ENCODE data around the gene ABCG1. TPM values are rescaled to one million over a fixed set of nuclear protein-coding genes. Genes with fewer than 3 reads are reported as not detected.
A peak's percentile ranks its signal among the peaks of the same experiment; 100 is the strongest.

The ABCG1 gene
- total and polyA plus RNA-seq, 2 experiments from 2014 or later, result 1.3 to 4.4 TPM

DNA sequence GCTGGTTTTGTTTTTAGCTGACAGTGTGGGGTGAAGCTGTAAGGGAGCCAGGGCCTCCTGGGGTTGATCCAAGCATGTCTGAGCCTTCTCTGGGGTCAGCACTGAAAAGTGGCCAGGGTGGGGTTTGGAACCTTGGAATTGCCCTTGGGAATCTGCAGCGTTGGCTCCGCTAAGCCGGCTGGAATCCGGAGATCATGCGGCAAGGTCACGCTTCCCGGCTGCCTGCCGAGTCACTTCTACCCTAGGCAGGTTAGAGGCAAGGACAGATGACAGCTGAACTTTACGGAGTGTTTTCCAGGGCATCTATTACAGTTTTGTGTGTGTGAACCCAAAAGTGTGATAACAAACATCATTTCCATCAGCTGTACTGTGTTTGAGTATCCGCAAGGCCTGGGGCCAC is 17.1 kb downstream of the ABCG1 start:
- peaks cover 19% of the 10 kb centered on the region for H3K4me1 ChIP-seq (ENCODE audit: insufficient read depth)
- peaks cover 31% of the 10 kb centered on the region for H3K27me3 ChIP-seq (ENCODE audit: insufficient read depth)
- H3K27ac Mint-ChIP-seq, result peak overlapping the region; percentile 44; the same call in 1 of the 2 replicates
- H3K4me3 ChIP-seq, result no peak overlapping the region
- ATAC-seq (peak; percentile 3; the same call in 2 of the 3 replicates), DNase-seq (ENCODE audit: low spot score) (no peak)
- no peak overlapping the region for H3K4me2 ChIP-seq
- no peaks in the 10 kb centered on the region; the same call in 1 of the 2 replicates for H3K9me2 ChIP-seq (ENCODE audit: insufficient read depth)
- TF ChIP-seq ZNF114 (CRISPR knock-in tag; IDR thresholded peaks at IDR 0.05), result no peak
- TF ChIP-seq JUNB (IDR thresholded peaks at IDR 0.05; ENCODE audit: unreplicated experiment), result no peak
- TF ChIP-seq, protein P1, sequence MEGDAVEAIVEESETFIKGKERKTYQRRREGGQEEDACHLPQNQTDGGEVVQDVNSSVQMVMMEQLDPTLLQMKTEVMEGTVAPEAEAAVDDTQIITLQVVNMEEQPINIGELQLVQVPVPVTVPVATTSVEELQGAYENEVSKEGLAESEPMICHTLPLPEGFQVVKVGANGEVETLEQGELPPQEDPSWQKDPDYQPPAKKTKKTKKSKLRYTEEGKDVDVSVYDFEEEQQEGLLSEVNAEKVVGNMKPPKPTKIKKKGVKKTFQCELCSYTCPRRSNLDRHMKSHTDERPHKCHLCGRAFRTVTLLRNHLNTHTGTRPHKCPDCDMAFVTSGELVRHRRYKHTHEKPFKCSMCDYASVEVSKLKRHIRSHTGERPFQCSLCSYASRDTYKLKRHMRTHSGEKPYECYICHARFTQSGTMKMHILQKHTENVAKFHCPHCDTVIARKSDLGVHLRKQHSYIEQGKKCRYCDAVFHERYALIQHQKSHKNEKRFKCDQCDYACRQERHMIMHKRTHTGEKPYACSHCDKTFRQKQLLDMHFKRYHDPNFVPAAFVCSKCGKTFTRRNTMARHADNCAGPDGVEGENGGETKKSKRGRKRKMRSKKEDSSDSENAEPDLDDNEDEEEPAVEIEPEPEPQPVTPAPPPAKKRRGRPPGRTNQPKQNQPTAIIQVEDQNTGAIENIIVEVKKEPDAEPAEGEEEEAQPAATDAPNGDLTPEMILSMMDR (conservative IDR thresholded peaks at IDR 0.05; ENCODE audit: low read depth in 2 of 2), result no peak
- TF ChIP-seq, protein P2, sequence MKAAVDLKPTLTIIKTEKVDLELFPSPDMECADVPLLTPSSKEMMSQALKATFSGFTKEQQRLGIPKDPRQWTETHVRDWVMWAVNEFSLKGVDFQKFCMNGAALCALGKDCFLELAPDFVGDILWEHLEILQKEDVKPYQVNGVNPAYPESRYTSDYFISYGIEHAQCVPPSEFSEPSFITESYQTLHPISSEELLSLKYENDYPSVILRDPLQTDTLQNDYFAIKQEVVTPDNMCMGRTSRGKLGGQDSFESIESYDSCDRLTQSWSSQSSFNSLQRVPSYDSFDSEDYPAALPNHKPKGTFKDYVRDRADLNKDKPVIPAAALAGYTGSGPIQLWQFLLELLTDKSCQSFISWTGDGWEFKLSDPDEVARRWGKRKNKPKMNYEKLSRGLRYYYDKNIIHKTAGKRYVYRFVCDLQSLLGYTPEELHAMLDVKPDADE (IDR thresholded peaks at IDR 0.05), result no peak
- no peak for TF ChIP-seq POLR2AphosphoS5 (IDR thresholded peaks at IDR 0.05; ENCODE audit: low read depth)
- TF ChIP-seq, protein P3, sequence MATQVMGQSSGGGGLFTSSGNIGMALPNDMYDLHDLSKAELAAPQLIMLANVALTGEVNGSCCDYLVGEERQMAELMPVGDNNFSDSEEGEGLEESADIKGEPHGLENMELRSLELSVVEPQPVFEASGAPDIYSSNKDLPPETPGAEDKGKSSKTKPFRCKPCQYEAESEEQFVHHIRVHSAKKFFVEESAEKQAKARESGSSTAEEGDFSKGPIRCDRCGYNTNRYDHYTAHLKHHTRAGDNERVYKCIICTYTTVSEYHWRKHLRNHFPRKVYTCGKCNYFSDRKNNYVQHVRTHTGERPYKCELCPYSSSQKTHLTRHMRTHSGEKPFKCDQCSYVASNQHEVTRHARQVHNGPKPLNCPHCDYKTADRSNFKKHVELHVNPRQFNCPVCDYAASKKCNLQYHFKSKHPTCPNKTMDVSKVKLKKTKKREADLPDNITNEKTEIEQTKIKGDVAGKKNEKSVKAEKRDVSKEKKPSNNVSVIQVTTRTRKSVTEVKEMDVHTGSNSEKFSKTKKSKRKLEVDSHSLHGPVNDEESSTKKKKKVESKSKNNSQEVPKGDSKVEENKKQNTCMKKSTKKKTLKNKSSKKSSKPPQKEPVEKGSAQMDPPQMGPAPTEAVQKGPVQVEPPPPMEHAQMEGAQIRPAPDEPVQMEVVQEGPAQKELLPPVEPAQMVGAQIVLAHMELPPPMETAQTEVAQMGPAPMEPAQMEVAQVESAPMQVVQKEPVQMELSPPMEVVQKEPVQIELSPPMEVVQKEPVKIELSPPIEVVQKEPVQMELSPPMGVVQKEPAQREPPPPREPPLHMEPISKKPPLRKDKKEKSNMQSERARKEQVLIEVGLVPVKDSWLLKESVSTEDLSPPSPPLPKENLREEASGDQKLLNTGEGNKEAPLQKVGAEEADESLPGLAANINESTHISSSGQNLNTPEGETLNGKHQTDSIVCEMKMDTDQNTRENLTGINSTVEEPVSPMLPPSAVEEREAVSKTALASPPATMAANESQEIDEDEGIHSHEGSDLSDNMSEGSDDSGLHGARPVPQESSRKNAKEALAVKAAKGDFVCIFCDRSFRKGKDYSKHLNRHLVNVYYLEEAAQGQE (IDR thresholded peaks at IDR 0.05; ENCODE audit: unreplicated experiment), result no peak
- TF ChIP-seq EZH2 (IDR thresholded peaks at IDR 0.05; ENCODE audit: low read depth, unreplicated experiment), result no peak
- TF ChIP-seq, protein P4, sequence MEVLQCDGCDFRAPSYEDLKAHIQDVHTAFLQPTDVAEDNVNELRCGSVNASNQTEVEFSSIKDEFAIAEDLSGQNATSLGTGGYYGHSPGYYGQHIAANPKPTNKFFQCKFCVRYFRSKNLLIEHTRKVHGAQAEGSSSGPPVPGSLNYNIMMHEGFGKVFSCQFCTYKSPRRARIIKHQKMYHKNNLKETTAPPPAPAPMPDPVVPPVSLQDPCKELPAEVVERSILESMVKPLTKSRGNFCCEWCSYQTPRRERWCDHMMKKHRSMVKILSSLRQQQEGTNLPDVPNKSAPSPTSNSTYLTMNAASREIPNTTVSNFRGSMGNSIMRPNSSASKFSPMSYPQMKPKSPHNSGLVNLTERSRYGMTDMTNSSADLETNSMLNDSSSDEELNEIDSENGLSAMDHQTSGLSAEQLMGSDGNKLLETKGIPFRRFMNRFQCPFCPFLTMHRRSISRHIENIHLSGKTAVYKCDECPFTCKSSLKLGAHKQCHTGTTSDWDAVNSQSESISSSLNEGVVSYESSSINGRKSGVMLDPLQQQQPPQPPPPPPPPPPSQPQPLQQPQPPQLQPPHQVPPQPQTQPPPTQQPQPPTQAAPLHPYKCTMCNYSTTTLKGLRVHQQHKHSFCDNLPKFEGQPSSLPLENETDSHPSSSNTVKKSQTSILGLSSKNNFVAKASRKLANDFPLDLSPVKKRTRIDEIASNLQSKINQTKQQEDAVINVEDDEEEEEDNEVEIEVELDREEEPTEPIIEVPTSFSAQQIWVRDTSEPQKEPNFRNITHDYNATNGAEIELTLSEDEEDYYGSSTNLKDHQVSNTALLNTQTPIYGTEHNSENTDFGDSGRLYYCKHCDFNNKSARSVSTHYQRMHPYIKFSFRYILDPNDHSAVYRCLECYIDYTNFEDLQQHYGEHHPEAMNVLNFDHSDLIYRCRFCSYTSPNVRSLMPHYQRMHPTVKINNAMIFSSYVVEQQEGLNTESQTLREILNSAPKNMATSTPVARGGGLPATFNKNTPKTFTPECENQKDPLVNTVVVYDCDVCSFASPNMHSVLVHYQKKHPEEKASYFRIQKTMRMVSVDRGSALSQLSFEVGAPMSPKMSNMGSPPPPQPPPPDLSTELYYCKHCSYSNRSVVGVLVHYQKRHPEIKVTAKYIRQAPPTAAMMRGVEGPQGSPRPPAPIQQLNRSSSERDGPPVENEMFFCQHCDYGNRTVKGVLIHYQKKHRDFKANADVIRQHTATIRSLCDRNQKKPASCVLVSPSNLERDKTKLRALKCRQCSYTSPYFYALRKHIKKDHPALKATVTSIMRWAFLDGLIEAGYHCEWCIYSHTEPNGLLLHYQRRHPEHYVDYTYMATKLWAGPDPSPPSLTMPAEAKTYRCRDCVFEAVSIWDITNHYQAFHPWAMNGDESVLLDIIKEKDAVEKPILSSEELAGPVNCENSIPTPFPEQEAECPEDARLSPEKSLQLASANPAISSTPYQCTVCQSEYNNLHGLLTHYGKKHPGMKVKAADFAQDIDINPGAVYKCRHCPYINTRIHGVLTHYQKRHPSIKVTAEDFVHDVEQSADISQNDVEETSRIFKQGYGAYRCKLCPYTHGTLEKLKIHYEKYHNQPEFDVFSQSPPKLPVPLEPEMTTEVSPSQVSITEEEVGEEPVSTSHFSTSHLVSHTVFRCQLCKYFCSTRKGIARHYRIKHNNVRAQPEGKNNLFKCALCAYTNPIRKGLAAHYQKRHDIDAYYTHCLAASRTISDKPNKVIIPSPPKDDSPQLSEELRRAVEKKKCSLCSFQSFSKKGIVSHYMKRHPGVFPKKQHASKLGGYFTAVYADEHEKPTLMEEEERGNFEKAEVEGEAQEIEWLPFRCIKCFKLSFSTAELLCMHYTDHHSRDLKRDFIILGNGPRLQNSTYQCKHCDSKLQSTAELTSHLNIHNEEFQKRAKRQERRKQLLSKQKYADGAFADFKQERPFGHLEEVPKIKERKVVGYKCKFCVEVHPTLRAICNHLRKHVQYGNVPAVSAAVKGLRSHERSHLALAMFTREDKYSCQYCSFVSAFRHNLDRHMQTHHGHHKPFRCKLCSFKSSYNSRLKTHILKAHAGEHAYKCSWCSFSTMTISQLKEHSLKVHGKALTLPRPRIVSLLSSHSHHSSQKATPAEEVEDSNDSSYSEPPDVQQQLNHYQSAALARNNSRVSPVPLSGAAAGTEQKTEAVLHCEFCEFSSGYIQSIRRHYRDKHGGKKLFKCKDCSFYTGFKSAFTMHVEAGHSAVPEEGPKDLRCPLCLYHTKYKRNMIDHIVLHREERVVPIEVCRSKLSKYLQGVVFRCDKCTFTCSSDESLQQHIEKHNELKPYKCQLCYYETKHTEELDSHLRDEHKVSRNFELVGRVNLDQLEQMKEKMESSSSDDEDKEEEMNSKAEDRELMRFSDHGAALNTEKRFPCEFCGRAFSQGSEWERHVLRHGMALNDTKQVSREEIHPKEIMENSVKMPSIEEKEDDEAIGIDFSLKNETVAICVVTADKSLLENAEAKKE (CRISPR knock-in tag; IDR thresholded peaks at IDR 0.05), result no peak
- no peak for TF ChIP-seq STAT1 (IDR thresholded peaks at IDR 0.05; ENCODE audit: unreplicated experiment)
- TF ChIP-seq NANOG (IDR thresholded peaks at IDR 0.05; ENCODE audit: borderline replicate concordance), result no peak
- no peak overlapping the region for H3K27ac ChIP-seq (ENCODE audit: low read depth)
- 0 out of 2 replicates have a peak, but pooled peaks cover 5% of the 10 kb centered on the region for H4K20me1 ChIP-seq (replicated peaks; ENCODE audit: insufficient read depth)
- no peaks in the 10 kb centered on the region for H3K9me3 Mint-ChIP-seq
- no peaks in the 10 kb centered on the region; the same call in 1 of the 2 replicates for H3K79me2 ChIP-seq (replicated peaks; ENCODE audit: insufficient read depth)
- H3K36me3 Mint-ChIP-seq (ENCODE audit: low read depth), result no peaks in the 10 kb centered on the region
- H3K4me1 Mint-ChIP-seq, result peaks cover 43% of the 10 kb centered on the region
- peak overlapping the region; percentile 70; the same call in 1 of the 3 replicates for H3K4me3 Mint-ChIP-seq
- no peaks in the 10 kb centered on the region for H3K36me3 ChIP-seq (ENCODE audit: insufficient read depth)
- H3F3A ChIP-seq (replicated peaks; ENCODE audit: low read depth), result 0 out of 2 replicates have a peak, but pooled peaks cover 7% of the 10 kb centered on the region
- peaks cover 18% of the 10 kb centered on the region for H3K27me3 Mint-ChIP-seq (ENCODE audit: insufficient read depth, low read depth, poor library complexity)
- H2AFZ ChIP-seq, result no peak overlapping the region

Measured in GM23338 (cell line).